Measurements from ENCODE around the gene SUV39H2.

- TF ChIP-seq POLR2A (IDR thresholded peaks at IDR 0.05; ENCODE audit: low read depth, low read length) (no peak), TAF1 (IDR thresholded peaks at IDR 0.05; ENCODE audit: low read depth, low read length) (no peak), POLR2AphosphoS5 (IDR thresholded peaks at IDR 0.05; ENCODE audit: low read depth, low read length) (no peak)
These were observed 45.3 kb downstream of the SUV39H2 start for GRCh38 chr10:14924013-14924412.
